SK-N-DZ (cell line): ENCODE results near the gene CAPNS1.
"Not testable (repeated sequence)": the region's sequence is repeated elsewhere in the genome, so short reads cannot be mapped to it uniquely, and the experiment has no call there.

ENCODE experiments used
- DNase-seq: peaks from one replicate; pipeline ENCODE4 v3.0.0-alpha.2; 2015; ENCODE audit warnings: low spot score

The CAPNS1 gene

DNA sequence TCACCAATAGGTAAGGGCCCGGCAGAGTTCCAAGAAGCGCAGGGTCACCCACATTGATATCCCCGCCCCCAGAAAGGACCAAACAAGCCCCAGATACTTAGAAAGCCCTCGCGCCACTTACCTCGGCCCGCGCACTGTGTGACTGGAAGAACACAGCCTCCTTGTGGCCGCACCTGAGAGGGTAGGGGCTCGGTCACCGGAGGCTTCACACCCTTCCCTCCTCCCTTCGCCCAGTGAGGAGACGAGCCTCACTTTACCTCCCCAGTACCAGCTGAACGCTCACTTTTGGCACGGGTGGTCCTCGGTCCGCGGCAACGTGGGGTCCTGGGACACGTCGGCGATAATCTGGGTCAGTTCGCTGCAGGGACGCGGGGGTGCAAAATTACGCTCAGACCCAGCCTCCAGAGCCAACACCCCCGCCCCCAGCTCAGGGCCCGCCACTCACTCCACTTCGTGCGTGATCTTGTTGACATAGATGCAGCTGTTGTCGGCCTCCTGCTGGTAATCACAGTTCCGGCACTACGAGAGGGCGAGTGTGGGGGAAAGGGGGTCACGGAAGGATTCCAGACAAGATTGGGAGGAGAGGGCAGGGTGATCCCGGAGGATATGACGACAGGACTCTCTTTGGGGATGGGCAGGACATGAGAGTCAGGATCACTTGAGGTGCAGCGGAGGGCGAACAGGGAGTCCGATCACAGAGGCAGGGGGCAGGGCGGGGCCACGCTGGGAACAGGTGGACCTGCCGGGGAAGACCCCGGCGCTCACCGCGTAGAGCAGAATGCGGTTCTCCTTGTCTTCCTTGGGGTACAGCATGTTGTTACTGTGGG lies 25.8 kb upstream of the CAPNS1 start:
- DNase-seq, result peak; percentile 21

DNA sequence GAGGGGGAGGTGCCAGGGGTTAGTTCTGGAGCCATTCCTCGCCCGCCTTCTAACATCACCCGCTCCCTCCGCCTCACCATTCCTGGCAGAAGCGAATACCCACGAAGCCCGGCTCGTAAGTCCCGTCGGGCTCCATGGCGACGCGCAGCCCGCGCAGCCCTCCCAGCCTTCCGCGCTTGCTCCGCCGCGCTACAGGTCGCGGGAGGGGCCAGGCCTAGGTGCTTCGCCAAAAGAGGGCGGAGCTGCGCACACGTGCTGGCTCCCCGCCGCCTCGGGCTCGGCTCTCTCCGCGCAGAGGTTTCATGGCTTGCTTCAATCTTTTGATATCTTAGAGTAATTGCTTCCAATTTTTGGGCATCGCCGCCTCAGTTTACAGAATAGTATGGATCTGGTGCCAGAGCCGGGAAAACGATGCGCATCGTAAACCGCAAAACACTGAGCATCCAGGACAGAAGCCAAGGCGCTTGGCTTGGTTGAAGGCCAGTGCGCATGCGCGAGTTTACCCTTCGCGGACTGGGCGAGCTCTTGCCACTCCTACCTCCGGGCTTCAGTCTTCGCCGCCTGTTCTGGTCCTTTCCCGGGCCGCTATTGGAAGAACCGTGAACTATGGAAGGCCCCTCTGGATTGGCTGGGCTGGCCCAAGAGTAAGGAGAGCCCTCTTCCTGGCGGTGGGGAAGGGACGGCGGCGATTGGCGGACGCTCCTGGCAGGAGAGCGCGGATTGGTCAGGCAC lies 25.0 kb upstream of the CAPNS1 start, which contains the start of gene POLR2I:
POLR2I (minus strand) TSS at position 155 of the 732 bp plus-strand sequence; CDS start at position 136, 19 bp downstream.
- DNase-seq, result peak; percentile 100

DNA sequence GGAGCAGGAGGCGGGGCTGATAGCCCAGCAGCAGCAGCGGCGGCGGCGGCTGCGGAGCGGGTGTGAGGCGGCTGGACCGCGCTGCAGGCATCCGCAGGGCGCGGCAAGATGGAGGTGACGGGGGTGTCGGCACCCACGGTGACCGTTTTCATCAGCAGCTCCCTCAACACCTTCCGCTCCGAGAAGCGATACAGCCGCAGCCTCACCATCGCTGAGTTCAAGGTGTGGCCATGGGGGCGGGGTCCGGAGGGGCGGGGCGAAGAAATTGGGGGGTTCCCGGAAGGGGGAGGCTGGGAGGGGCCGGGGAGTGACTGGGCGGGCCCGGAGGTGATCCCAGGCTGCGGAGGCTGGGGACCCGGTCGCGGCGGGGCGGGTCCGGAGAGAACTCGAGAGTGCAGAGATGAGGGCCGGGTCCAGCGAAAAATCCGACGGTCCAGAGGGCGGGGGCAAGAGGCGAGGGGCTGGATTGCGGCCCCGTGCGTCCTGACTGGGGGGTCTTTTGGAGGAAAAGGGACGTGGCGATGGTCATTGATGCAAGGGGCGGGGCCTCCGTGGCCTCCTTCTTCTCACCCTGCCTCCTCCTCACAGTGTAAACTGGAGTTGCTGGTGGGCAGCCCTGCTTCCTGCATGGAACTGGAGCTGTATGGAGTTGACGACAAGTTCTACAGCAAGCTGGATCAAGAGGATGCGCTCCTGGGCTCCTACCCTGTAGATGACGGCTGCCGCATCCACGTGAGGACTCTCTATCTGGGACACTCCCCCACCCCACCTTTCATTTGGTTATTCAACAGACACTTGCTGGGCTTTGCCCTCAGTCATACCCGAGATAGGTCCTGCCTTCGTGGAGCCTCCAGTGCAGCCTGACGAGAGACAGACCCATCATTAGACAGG lies 24.2 kb upstream of the CAPNS1 start, which contains the start of gene TBCB:
TBCB (plus strand) TSS at position 16 of the 891 bp plus-strand sequence; CDS start at position 109, 93 bp downstream.
- DNase-seq, result peak; percentile 45

DNA sequence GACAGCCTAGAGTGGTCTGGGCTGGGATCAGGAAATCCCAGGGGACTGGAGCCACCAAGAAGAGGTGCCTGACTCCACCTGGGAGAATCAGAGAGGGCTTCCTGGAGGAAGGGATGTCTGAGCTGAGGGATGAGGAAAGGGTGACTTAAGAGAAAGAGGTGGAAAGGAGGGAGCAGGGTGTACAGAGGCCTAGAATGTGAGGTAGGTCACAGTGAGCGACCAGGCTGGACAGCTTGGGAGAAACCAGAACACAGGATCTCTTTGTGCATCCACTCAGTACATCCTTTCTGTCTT lies 23.6 kb upstream of the CAPNS1 start:
- DNase-seq, result no peak

DNA sequence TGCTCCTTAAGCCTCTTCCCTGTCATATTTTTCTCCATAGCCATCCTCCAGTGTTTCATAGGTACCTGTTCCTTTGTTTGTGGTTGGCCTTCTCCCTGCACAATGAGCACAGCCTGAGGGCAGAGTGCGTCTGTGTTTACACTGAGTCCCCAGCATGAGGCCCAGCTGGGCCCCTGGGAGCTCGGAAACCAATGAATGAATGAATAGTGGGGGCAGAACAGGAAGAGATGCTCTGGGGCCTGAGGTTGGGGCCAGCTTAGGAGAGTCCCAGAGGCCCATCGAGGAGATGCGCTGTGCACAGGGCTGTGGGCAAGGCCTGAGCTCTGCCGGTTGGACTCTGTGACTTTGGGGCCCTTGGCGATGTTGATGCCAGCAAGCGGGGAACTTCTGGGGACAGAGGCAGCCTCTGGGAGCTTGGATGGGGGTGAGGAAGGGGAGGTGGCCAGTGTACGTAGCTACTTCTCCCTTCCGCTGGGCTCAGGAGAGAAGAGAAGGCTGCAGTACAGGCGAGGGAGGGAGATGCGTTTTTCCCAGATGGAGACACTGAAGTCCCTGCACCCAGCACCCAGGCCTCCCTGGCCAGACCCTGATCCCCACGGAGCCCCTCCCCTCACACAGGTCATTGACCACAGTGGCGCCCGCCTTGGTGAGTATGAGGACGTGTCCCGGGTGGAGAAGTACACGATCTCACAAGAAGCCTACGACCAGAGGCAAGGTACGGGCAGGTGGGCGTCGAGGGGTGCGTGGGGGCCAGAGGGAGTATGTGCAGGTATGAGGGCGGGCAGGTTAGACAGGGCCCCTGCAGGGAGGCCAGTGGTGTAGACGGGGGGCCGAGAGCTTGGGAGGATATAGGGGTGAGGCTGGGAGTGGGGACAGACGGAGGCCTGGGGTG lies 19.5 kb upstream of the CAPNS1 start:
- DNase-seq, result no peak

DNA sequence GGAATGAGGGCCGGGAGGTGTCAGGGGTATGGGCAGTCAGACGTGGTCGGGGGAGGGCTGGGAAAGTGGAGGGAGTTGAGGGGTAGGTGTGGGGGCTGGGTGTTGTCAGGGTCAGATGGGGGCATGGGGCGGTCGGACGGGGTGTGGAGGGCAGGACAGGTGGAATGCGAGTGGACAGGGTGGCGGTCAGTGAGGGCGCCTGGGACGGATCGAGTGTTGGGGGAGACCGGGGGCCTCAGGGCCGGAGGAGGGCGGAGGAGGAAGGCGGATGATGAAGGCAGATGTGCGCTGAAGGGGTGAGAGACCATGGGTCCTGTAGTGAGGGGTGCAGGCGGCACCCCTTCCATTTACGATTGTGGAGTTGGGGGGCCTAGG lies 18.9 kb upstream of the CAPNS1 start:
- no peak for DNase-seq

DNA sequence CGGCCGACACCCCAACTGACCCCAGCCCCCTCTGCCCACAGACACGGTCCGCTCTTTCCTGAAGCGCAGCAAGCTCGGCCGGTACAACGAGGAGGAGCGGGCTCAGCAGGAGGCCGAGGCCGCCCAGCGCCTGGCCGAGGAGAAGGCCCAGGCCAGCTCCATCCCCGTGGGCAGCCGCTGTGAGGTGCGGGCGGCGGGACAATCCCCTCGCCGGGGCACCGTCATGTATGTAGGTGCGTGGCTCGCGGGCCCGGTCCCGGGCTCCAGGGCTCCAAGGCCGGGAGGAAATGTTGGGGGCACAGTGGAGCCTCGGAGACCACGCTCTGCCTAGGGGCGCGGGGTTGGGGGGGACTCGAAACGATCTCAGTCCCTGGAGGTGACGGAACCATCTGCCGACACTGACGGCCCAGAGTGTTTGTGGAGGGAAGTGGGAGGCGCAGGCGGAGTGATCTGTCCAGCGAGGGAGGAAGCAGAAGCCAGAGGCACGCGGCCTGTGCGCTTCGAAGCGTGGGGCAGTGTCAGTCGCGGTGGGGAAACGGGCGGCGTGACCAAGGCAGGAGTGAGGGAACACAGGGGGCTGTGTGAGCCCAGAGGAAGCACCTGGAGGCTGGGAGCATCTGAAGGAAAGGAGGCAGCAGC lies 18.3 kb upstream of the CAPNS1 start:
- DNase-seq, result no peak

DNA sequence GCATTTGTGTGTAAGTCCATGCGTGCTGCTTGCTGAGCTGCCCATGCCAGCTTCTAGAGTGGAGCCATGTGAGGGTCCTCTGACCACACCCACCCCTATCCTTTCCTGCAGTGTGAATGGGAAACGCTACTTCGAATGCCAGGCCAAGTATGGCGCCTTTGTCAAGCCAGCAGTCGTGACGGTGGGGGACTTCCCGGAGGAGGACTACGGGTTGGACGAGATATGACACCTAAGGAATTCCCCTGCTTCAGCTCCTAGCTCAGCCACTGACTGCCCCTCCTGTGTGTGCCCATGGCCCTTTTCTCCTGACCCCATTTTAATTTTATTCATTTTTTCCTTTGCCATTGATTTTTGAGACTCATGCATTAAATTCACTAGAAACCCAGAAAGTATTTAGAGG lies 14.3 kb upstream of the CAPNS1 start:
- no peak for DNase-seq

DNA sequence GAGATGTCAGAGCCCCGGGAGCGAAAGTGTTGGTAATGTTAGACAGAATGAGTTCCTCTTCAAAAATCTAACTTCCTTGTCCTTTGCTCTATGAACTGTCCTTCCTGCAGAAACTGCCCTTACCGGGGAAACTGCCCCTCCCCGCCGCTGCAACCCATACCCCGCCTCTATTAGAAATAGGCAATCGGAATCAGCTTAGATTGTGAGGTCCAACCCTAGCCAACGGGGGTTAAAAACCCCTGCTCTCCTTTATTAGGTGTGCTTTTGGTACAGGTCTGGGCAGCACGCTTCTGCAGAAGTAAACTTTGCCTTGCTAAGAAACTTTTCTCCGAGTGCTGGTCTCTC lies 11.5 kb upstream of the CAPNS1 start:
- no peak for DNase-seq

DNA sequence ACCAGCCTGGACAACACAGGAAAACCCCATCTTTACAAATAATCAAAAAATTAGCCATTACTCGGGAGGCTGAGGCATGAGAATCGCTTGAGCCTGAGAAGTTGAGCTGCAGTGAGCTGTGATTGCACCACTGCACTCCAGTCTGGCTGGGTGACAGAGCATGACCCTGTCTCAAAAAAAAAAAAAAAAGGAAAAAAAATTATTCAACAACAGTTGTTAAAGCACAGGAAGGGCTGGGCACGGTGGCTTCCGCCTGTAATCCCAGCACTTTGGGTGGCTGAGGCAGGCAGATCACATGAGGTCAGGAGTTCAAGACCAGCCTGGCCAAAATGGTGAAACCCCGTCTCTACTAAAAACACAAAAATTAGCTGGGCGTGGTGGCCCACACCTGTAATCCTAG lies 8.6 kb upstream of the CAPNS1 start:
- DNase-seq, result not testable (repeated sequence)

DNA sequence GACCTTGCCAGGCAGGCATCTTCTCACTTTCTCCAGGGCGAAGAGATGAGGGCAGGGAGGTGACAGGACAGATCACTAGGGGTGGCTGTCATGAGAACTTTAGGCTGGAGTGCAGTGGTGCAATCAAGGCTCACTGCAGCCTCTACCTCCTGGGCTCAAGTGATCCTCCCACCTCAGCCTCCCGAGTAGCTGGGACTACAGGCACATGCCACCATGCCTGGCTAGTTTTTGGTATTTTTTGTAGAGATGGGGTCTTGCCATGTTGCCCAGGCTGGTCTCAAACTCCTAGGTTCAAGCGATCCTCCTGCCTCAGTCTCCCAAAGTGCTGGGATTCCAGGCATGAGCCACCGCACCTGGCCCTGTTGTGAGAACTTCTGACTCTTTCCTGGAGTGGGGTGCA lies 5.0 kb upstream of the CAPNS1 start:
- not testable (repeated sequence) for DNase-seq

DNA sequence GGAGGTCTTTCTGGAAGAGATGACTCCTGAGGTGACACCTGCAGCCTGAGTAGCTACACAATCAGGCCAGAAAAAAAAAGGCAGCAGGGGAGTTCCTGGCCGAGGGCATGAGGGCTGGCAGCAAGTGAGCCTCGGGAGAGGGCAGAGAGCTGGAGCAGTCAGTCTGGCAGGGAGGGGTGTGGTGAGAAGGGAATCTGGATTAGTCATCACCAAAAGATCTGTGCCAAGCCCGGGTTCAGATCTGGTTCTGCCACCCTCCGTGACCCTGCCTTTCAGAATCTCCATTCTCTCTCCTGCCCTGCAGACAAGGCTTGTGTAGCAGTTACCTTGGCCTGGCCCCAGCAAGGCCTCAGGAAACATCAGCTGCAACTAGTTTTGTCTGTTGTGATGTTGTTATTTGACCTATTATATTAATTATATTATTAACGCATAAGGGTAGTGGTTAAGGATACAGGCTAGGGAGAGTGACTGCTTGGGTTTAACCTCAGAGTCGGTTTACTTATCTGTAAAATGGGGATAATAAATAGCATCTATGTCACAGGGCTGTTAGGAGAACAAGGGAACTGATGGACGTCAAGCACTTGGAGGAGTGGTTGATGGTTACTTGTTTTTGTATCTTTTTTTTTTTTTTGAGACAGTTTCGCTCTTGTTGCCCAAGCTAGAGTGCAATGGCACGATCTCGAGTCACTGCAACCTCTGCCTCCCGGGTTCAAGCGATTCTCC lies 2.7 kb upstream of the CAPNS1 start:
- no peak for DNase-seq

DNA sequence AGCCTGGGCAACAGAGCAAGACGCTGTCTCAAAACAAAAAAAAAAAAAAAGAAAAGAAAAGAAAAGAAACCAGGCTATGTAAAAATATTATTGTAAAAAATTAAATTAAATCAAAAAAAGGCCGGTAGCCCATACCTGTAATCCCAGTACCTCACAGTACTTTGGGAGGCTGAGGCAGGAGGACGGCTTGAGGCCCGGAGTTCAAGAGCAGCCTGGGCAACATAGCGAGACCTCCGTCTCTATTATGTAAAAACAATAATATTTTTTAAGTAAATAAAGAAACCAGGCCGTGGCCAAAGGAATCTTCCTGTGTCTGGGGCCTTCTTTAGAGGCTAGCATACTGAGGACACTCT lies 770 bp upstream of the CAPNS1 start:
- DNase-seq, result no peak

DNA sequence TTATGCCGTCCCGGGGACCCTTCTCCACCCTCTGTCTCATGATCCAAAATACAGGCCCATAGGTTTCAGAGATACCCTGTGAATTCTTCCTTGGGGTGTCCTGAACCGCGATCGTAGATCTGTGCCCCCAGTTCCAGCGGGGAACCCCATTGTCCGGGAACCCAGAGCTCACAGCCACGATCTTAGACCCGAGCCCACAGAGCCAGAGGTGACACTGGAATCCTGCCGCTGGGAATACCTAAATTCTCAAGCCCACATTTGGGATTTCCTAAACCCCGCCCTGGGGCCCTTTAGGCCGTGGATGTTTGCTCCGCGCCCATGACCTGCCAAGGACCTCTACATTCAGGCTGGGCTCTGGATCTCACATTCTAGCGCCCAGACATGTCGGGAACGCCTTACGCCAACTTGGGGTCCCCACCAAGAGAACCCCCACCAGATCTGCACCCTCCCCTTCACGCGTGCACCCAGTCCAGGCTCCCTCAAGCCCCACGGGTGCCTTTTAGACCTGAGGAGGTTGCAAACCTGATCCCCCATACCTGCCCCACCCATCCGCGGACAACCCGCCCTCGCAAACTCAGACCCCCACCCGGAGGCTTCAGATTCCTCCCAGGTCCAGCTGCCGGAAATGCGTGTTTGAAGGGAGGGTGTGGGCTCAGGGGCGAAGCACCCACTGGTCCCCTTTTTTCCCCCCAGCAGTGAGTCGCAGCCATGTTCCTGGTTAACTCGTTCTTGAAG lies 605 bp downstream of the CAPNS1 start:
- DNase-seq, result peak; percentile 51

DNA sequence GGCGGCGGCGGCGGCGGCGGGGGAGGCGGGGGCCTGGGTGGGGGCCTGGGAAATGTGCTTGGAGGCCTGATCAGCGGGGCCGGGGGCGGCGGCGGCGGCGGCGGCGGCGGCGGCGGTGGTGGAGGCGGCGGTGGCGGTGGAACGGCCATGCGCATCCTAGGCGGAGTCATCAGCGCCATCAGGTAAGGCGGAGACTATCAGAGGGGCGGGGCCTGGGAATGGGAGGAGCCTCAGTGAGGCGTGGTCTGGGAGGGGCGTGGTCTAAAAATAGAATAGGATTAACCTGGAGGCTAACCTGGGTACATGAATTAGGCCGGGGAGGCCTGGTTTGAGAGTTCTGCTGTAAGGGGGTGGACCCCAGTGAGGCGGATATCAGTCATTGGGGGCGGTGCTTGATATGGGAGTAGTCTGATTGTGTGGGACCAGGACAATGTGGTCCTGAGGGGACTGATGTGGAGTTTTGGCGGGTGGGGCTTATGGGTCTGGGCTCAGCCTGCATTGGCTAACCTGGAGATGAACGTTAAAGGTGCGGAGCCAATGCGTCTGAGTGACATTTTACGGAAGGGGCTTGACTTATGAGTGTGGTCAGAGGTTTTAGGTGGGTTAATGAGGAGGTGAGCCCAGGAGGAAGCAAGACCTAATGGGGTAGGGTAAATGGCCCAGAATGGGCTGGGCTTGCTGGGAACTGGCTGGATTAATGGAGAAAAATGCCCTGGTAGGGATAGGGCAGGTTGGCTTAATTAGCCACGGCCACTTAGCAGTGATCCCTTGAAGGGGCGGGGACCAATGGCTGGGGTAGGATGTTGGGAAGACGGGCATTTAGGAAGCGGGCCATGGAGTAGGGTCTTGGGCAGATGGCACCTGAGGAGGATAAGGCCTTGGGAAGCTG lies 1.4 kb downstream of the CAPNS1 start:
- peak; percentile 74 for DNase-seq

DNA sequence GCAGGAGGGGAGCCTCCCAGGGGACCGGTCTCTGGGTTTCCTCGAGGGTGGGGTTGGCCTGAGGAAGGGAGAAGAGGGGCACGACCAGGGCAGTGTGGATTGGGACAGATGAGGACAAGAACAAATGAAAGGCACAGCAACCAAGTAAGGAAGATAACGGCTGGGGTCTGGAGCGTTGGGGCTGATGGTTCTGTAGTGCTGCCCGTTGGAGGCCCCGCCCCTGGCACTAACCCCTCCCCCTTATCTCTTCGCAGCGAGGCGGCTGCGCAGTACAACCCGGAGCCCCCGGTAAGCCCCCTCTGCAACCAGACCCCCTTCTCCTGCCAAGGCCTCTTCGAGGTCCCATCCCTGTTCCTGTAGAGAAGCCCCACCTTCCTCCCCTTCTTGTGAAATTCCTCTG lies 2.2 kb downstream of the CAPNS1 start:
- DNase-seq, result no peak

DNA sequence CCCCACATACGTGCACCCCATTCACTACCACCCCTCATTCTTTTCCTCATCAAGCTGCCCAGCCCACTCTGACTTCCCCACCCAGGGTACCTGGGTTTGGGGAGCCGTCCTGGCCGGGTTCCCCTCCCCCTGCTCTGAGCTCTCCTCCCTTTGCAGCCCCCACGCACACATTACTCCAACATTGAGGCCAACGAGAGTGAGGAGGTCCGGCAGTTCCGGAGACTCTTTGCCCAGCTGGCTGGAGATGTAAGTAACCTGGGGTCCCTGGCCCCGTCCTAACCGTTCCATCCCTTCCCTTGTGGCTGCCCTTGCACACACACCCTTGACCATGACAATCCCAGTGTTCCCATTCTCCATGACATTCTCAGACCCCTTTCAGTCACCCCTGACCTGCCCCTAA lies 2.6 kb downstream of the CAPNS1 start:
- no peak for DNase-seq

DNA sequence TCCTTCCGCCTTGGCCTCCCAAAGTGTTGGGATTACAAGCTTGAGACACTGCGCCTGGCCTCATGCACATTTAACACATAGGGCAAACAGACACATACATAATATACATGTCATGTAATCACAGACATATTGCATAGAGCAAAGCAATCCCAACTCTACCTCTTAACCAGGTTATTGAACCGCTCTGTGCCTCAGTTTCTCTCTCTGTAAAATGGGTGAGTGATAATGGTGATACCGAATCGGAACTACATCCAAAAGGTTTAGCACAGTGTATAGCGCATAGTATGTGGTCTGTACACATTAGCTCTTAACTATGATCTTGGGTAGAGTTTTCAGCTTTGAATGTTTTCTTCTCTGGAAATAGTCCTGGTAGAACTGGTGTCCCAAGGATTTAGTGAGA lies 4.8 kb downstream of the CAPNS1 start:
- DNase-seq, result no peak
